Aorta (tissue), 5 donors: Measurements from ENCODE around the gene ATP5F1C. TPM values are rescaled to one million over a fixed set of nuclear protein-coding genes. Genes with fewer than 3 reads are reported as not detected.
"Not testable (repeated sequence)": the region's sequence is repeated elsewhere in the genome, so short reads cannot be mapped to it uniquely, and the experiment has no call there.

Source experiments
- ATAC-seq: fragments of 200-7000 bp; cut with Tn5 transposase; one replicate; pipeline ENCODE4 v1.9.1; 2022; ENCODE audit warnings: moderate library complexity; ENCODE audit not compliant: low FRiP score
- DNase-seq, 2 donors: peaks; one replicate each; pipeline ENCODE4 v3.0.0-alpha.2; 2020
- H3K27ac ChIP-seq, 2 donors: one replicate each; pipeline ENCODE4 v1.5.1; 2013; ENCODE audit warnings: low read length in 2 of 2, mild to moderate bottlenecking in 2 of 2, moderate library complexity in 2 of 2, control low read depth in 1 of 2, inconsistent platforms in 1 of 2, low read depth in 1 of 2
- H3K27me3 ChIP-seq, 2 donors: one replicate each; pipeline ENCODE4 v1.6.1; 2013; ENCODE audit warnings: control low read depth in 1 of 2, low read length in 1 of 2, mild to moderate bottlenecking in 1 of 2, moderate library complexity in 1 of 2; ENCODE audit not compliant: insufficient read depth in 2 of 2, control insufficient read depth in 1 of 2
- H3K36me3 ChIP-seq, 2 donors: one replicate each; pipeline ENCODE4 v1.6.1; 2013; ENCODE audit warnings: control low read depth in 1 of 2, low read length in 1 of 2, mild to moderate bottlenecking in 1 of 2; ENCODE audit not compliant: insufficient read depth in 2 of 2, control insufficient read depth in 1 of 2
- H3K4me1 ChIP-seq, 2 donors: one replicate each; pipeline ENCODE4 v1.6.1; 2013; ENCODE audit warnings: low read length in 2 of 2, control low read depth in 1 of 2, mild to moderate bottlenecking in 1 of 2, moderate library complexity in 1 of 2; ENCODE audit not compliant: insufficient read depth in 2 of 2, control insufficient read depth in 1 of 2
- H3K4me3 ChIP-seq, 2 donors: one replicate each; pipeline ENCODE4 v1.5.1; 2013; ENCODE audit warnings: low read length in 2 of 2, control low read depth in 1 of 2, mild to moderate bottlenecking in 1 of 2
- H3K9me3 ChIP-seq: one replicate; pipeline ENCODE4 v1.6.1; 2013; ENCODE audit warnings: mild to moderate bottlenecking, low read length; ENCODE audit not compliant: control insufficient read depth
- WGBS, 2 donors: extraction: QIAGEN DNeasy Blood & Tissue Kit; methylation state at CpG; one replicate each; pipeline ENCODE4 v1.1.7; 2013; 5-methylcytosine and 5-hydroxymethylcytosine counted together
- intact Hi-C, 2 donors: fragments of 100-400 bp; cut with DNase I; formaldehyde crosslinking; loops; one replicate each; pipeline versions ENCODE4 v1.14.2 to v1.15.0; 2022
- long read RNA-seq, 2 donors: library from polyadenylated mRNA; unstranded; transcript quantifications; one replicate each; pipeline ENCODE4 v2.0.0, GENCODE V29; 2020 to 2021
- polyA plus RNA-seq, 2 donors: library from polyadenylated mRNA; stranded (reverse); fragments of 200-250 nt; gene quantifications; one replicate each; pipeline ENCODE4 v1.2.3, GENCODE V29; 2013
- total RNA-seq, 2 donors: library from RNA; stranded (reverse); fragmentation: NEBNext Ultra II Directional; extraction: Animal tissue kit (Norgen Biotek cat#: 25700); gene quantifications; one replicate each; pipeline ENCODE4 v1.2.1, GENCODE V29; 2021
- donor health status: healthy with polysubstance abuse.
- donor health status: Bipolar disorder and iron deficiency.
- donor health status: DM: no; HTN: no; CAD: no.
- donor health status: DM: no; HTN: no; CAD: no.
- donor health status: DM: yes; HTN: yes; CAD: no.

Gene ATP5F1C
- total RNA-seq: 100 to 1,000 TPM; 133 to 137 TPM
- 100 to 1,000 TPM; 212 to 306 TPM for polyA plus RNA-seq
- long read RNA-seq, donor 1, transcript ATP5F1C-201 (9 exons, 1,078 nt): major isoform, 97 of 200 reads
- long read RNA-seq, donor 1, transcript ATP5F1C-202 (10 exons, 1,163 nt): minor isoform, 93 of 200 reads
- long read RNA-seq, donor 1, partial matches to known transcripts: 2 of 200 reads
- long read RNA-seq, donor 1, other reads (novel, unspliced or antisense): 7 of 200 reads
- long read RNA-seq, donor 2, transcript ATP5F1C-202 (10 exons, 1,163 nt): minor isoform, 23 of 67 reads
- long read RNA-seq, donor 2, transcript ATP5F1C-201 (9 exons, 1,078 nt): major isoform, 34 of 67 reads
- long read RNA-seq, donor 2, partial matches to known transcripts: 5 of 67 reads
- long read RNA-seq, donor 2, other reads (novel, unspliced or antisense): 5 of 67 reads

GRCh38 chr10:7787857-7788638 is at the start of gene ATP5F1C, which contains the start of gene KIN:
TSS of gene ATP5F1C (plus strand) at chr10:7788177. CDS start at chr10:7788208, 31 bp downstream.
TSS of gene KIN (minus strand) at chr10:7787993. CDS start at chr10:7787933, 60 bp downstream.
- Histone ChIP-seq H3K27me3 (no peaks in the 10 kb centered on the region), H3K27ac (peak within 1 kb of the TSS in 1 of 2 donors; percentile 16), H3K9me3 (no peaks in the 10 kb centered on the region), H3K4me1 (peaks cover 0 to 3% of the 10 kb centered on the region in 2 donors), H3K4me3 (peak within 1 kb of the TSS; percentile 76 to 92), H3K36me3 (no peaks in the 10 kb centered on the region)
- 0% methylated on average over 59 of the region's 59 CpGs for WGBS, 2 donors
- peak; percentile 100 for ATAC-seq
- intact Hi-C loops: loop anchor here (1.0 to 10.0 kb wide), 3 partner anchors 30 to 93 kb away; partner anchors contain the start of gene TAF3 (in 2 of the 2)
- DNase-seq: peak; percentile 99

GRCh38 chr10:7738536-7739407 is 49.2 kb upstream of the ATP5F1C start:
- H3K27me3 ChIP-seq: no peaks in the 10 kb centered on the region
- ATAC-seq (no peak), DNase-seq (no peak)
- no peak overlapping the region for H3K27ac ChIP-seq
- H3K4me3 ChIP-seq: no peak overlapping the region
- H3K9me3 ChIP-seq: no peaks in the 10 kb centered on the region
- no peaks in the 10 kb centered on the region for H3K36me3 ChIP-seq
- WGBS, 2 donors: 78 to 79% methylated on average over 20 of the region's 20 CpGs
- no peaks in the 10 kb centered on the region for H3K4me1 ChIP-seq
- intact Hi-C loops: no loop called here

- H3K27me3 ChIP-seq: no peaks in the 10 kb centered on the region
- no peaks in the 10 kb centered on the region for H3K4me1 ChIP-seq
- no peaks in the 10 kb centered on the region for H3K9me3 ChIP-seq
- H3K4me3 ChIP-seq: no peak overlapping the region
- intact Hi-C loops: no loop called here
- no peaks in the 10 kb centered on the region for H3K36me3 ChIP-seq
- H3K27ac ChIP-seq: no peak overlapping the region
- ATAC-seq (no peak), DNase-seq (no peak)
- 90% methylated on average over 8 of the region's 8 CpGs for WGBS, 2 donors
These were observed 43.7 kb upstream of the ATP5F1C start for GRCh38 chr10:7744307-7744706.

- H3K4me3 ChIP-seq, H3K9me3 ChIP-seq, H3K27ac ChIP-seq, H3K4me1 ChIP-seq, DNase-seq, intact Hi-C loops, ATAC-seq, H3K27me3 ChIP-seq, H3K36me3 ChIP-seq: not testable (repeated sequence)
- WGBS, 2 donors: 90 to 95% methylated on average over 7 of the region's 7 CpGs
These were observed 39.3 kb upstream of the ATP5F1C start for GRCh38 chr10:7748637-7749036.

GRCh38 chr10:7750222-7750621 is 37.8 kb upstream of the ATP5F1C start:
- Histone ChIP-seq H3K9me3 (no peaks in the 10 kb centered on the region), H3K4me1 (no peaks in the 10 kb centered on the region), H3K27me3 (no peaks in the 10 kb centered on the region), H3K4me3 (no peak overlapping the region), H3K36me3 (peaks cover 0 to 2% of the 10 kb centered on the region in 2 donors), H3K27ac (no peak overlapping the region)
- no peak for ATAC-seq
- intact Hi-C loops: no loop called here
- WGBS, 2 donors: 96 to 97% methylated on average over 5 of the region's 5 CpGs
- DNase-seq: no peak

- Histone ChIP-seq H3K9me3 (no peaks in the 10 kb centered on the region), H3K27ac (no peak overlapping the region), H3K4me1 (no peaks in the 10 kb centered on the region), H3K36me3 (peaks cover 0 to 5% of the 10 kb centered on the region in 2 donors), H3K4me3 (no peak overlapping the region), H3K27me3 (no peaks in the 10 kb centered on the region)
- DNase-seq (no peak), ATAC-seq (no peak)
- WGBS, 2 donors: 91 to 96% methylated on average over 6 of the region's 6 CpGs
- intact Hi-C loops: no loop called here
These were observed 35.7 kb upstream of the ATP5F1C start for GRCh38 chr10:7752251-7752650.

GRCh38 chr10:7755103-7755502 is 32.9 kb upstream of the ATP5F1C start:
- ATAC-seq (no peak), DNase-seq (no peak)
- Histone ChIP-seq H3K9me3 (no peaks in the 10 kb centered on the region), H3K27ac (no peak overlapping the region), H3K27me3 (no peaks in the 10 kb centered on the region), H3K4me3 (no peak overlapping the region), H3K36me3 (peaks cover 0 to 10% of the 10 kb centered on the region in 2 donors), H3K4me1 (no peaks in the 10 kb centered on the region)
- 98 to 99% methylated on average over 3 of the region's 3 CpGs for WGBS, 2 donors
- intact Hi-C loops: no loop called here

GRCh38 chr10:7756360-7756992 is 31.5 kb upstream of the ATP5F1C start:
- Histone ChIP-seq H3K9me3 (no peaks in the 10 kb centered on the region), H3K27me3 (no peaks in the 10 kb centered on the region), H3K36me3 (peaks cover 0 to 10% of the 10 kb centered on the region in 2 donors), H3K27ac (no peak overlapping the region), H3K4me1 (no peaks in the 10 kb centered on the region), H3K4me3 (no peak overlapping the region)
- ATAC-seq: no peak
- intact Hi-C loops: no loop called here
- no peak for DNase-seq
- 75 to 85% methylated on average over 7 of the region's 7 CpGs for WGBS, 2 donors
